IPS-NIHi7 (cell line): ENCODE results near the gene GPX6.
"Not testable (repeated sequence)": the region's sequence is repeated elsewhere in the genome, so short reads cannot be mapped to it uniquely, and the experiment has no call there.

Experiments
- DNase-seq: peaks from one replicate; pipeline ENCODE4 v3.0.0; 2012; ENCODE audit warnings: mixed read lengths; ENCODE audit errors: extremely low spot score

Gene GPX6, protein sequence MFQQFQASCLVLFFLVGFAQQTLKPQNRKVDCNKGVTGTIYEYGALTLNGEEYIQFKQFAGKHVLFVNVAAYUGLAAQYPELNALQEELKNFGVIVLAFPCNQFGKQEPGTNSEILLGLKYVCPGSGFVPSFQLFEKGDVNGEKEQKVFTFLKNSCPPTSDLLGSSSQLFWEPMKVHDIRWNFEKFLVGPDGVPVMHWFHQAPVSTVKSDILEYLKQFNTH

DNA sequence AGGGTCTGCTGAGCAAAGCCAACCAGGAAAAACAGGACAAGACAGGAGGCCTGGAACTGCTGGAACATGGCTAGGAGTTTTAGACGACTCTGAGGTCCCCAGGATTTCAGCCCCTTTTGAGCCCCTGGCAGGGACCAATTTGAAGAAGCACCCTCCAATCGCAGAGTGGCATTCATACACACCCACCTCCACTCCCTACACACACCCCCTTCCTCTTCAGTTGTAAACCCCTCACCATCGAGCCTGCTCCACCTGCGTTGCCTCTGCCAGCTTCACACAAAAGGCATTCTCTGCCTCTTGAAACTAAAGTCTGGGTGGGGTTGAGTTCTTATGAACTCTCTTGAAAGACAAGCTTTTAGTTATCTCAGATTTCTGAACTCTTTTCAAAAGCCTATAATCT lies at the start of gene GPX6:
GPX6 (minus strand) TSS at position 118 of the 400 bp plus-strand sequence; CDS start at position 68, 50 bp downstream.
- DNase-seq, result no peak

DNA sequence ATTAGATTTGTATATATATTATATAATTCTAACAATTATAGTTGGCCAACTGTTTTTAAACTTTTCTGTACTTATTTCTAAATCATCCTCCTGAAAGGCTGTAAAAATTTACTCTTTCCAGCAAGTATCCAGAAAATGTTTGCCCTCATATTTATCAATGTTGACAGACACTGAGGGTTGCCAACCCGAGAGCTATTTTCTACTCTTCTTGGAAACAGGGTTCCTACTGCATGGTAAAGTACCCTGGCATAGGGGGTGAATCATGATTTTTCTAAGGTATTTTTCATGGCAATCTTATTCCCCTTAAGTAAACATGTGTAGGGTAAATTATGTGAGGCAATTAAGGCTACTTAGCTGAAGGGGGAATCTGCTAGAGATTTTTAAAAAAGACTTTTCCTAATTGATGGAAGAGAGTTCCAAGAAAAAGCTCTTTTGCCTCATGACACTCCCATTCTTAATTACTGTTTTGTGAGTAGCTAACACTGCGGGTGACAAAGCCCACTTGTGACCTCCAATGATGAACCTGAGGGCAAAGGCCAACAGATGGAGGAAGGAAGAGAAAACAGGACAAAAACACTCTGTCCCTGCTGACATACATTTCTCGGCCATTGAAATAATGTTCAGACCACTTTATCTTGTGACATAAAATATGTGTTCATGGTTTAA lies 48.0 kb upstream of the GPX6 start:
- DNase-seq, result no peak

DNA sequence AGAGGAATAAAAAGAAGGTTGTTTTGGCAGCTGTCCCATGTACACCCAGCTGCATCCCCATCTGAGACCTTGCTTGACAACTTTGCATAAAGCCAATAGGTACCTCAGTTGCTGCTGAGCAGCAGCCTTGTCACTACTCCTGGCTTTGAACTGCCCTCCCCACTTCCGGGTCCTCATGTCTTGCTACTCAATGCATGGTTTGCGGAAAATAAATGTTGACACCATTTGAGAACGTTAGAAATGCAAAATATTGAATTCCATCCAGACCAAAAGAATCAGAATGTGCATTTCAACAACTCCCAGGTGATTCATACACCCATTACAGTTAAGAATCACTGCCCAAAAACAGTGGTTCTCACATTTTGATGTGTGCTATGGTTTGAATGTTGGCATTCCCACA lies 43.0 kb upstream of the GPX6 start:
- DNase-seq, result no peak

DNA sequence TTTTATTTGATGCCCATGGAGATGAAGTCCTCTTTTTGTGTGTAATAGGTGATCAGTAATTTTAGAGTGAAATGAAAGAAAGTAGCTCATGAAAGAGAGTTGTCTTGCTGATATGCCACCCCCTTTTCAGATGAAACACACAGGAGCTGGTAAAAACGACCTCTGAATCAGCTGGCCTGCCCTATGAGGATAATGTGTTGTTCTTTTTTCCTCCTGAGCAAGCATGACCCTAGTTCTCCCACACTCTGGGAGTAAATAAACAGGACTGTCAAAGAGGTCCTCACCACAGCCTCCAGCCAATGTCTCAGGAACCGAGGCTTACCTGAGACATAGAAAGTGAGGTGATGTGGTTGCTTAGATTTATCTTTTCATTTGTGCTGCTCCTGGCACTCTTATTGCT lies 39.5 kb upstream of the GPX6 start:
- no peak for DNase-seq

DNA sequence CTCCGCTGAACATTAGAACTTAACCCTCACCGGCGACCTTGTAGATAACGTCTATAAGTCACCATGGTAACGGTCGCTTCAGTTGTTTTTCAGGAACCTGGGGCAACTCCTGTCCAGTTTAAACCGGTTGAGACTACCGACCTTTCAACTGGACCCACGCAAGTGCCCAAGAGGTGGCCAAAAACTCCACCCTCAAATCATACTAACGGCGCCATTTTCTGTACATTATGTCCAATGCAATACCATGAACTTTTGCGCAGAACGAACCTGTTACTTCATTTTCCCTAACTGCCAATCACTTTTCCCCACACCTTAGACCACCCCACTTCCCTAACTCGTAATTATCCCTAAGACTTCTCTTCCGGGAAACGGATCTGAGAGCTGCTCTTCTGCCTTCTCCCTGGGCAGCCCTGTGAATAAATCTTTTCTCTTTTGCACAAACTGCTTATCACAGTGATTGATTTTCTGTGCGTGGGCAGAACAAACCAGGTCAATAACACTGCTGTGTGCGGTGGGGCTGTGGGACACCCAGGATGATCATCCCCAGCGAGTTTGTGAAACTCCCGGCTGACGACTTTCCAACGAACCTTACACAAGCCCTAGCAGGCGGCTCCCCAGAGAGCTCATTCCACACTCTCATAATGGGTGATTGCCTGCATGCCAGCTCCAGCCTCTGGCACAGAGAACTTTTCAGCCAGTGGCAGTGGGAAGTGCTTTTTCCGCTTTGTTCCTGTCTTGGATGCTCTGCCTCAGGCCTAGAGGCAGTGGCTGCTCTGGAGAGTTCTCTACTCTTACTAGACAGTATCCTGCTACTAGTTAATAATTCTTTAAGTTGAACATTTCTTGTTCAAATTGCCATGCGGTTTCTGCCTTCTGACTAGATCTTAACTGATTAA lies 38.6 kb upstream of the GPX6 start:
- DNase-seq, result no peak

DNA sequence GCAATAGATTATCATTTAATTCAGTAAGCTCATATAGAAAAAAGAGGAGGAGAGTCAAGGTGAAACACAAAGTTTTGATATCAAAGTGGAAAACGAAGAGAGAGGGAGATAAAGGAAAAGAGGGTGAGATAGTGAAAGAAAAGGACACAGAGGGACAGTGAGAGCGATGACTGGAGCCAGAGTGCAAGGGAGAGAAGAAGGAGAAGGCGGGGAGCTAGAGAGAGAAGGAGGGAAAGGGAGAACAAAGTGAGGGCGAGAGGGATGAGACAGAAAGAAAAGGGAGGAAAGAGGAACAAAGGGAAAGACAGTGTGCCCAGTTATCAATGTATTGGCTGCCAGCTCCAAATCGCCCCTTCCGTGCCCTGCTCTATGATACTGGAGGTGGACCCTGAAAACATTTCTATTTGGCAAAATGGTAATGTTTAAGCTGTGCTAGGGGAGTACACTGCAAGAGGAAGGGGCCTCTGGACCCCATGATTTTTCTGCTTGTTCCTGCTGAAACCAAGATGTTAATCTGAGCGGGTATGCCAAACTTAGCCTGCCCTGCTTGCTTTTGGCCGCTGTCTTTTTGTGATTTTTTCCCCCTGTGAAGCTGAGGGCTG lies 37.9 kb upstream of the GPX6 start:
- DNase-seq, result no peak

DNA sequence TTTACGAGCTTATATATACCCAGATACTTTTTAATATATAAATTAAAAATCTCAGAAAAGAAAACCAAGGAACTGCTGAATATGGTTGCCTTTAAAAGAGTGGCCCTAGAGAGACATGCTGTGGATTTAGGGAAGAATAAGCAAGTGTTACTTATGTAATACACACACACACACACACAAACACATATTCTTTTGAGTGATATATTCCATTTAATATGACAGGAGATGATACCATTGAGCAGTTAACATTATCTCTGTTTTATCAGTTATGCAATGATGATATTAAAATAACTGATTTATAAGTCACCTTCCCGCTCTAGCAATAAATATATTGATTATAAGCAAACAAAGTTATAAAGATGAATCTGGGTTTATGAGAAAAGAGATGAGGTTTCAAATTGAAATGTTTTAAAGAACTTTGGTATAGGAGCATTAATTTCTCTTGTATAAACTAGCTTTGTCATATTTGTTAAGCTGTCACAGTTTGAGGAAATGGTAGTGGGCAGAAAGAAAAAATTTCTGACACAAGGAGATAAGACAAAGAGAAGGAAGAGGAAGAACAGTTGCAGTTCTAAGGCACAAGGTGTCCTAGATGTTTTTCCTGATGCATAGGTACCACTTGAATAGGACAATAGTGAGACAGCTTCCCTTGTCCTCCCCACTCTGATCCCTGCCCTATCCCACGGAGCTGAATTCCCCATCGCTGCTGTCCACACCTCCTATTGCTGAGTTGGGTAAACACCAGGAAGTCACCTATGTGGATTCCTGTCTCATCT lies 36.5 kb upstream of the GPX6 start:
- DNase-seq, result no peak

DNA sequence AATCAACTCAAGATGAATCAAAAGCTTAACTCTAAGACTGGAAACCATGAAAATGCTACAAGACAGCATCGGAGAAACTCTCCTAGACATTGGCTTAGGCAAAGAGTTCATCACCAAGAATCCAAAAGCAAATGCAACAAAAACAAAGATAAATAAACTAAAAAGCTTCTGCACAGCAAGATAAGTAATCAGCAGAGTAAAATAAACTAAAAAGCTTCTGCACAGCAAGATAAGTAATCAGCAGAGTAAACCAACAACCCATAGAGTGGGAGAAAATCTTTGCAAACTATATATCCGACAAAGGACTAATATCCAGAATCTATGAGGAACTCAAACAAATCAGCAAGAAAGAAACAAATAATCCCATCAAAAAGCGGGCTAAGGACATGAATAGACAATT lies 31.4 kb upstream of the GPX6 start:
- DNase-seq, result not testable (repeated sequence)

DNA sequence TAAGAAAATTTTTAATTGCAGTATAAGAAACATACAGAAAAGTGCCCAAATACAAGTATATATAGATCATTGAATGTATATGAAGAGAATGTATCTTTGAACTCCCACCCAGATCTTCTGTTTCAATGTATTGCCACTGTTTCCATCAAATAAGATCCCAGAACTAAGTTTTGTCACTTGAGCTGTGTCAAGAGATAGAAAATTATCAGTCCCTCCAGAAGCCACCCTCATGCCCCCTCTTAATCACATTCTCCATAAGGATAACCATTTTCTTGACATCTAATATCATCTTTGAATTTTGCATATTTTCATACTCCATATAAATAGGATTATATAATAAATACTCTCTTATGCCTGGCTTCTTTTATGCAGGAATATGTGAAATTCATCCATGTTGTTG lies 30.4 kb upstream of the GPX6 start:
- no peak for DNase-seq

DNA sequence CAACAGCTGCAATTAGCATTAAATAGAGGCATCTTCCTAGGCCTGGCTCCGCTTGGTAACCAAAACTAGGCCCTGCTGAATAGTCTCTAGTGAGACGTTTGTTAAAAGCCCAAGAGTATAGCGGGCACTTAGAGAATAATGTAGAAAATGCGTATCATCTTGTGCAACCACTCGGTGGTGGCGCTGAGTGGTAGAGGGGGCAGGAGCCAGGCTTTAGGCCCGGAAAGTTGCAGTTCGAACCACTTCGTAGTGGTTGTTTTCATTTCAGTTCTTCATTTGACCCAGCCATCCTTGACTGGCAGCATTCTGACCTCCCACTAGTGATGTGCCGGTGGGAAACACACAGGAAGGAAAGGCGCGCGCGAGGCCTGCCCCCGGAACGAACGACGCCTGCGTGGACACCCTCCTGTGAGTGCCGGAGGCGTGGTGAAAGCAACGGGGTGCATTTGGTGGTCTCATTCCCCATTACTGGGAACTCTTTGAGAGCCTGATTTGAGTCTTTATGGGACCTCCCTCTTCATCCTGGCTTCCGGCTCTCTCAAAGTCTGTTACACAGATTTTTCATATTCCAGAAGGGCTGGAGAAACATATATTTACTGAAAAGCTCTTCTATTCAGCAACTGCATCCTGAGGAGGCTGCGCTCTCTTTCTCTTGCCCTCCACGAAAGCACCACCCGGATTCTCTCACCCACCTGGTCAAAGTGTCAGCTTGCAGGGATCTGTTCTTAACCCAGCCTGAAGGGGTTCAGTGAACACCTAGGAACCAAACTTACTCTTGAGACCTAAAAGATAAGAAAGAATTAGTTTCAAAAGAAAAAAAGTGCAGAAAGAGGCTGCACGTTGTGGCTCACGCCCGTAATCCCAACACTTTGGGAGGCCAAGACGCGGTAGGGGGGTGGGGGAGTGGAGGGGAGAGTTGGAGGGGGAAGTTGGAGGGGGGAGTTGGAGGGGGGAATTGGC lies 28.3 kb upstream of the GPX6 start:
- DNase-seq, result peak; percentile 28

DNA sequence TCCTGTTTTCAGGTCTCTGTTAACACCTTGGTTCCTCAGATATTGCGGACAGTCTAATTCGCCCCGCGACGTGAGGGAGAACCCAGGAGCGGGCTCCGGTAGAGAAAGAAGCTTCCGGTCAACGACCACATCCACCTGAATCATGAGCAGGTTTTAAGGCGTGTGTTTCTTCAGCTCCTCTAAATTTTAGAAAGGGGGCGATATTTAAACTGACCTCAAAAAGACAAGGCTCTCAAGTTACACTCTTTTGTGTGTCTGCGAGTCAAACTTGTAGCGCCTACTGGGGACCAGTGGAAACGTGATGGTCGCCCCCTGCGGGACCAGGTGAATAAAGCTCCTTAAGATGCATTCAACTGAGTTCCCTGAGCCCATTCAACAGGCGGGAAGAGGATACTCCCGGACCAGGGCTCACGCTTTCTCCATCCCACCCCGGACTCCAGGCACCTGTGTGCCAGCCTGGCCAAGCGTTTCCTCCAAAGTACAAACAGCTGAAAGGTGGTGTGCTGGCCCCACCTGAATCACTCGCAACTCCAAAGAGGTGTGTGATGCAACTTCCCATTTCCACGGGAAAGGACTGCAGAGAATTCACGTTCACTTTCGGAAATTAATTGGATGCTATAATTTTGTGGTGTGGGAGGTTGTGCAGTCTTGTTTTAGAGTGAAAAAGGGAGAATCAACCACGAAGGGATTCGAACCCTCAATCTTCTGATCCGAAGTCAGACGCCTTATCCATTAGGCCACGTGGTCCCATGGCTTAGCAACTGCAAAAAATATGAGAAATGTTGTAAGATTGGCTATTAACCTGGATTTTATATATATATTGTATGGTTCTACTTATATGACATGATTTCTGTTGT lies 27.1 kb upstream of the GPX6 start:
- peak; percentile 80 for DNase-seq

DNA sequence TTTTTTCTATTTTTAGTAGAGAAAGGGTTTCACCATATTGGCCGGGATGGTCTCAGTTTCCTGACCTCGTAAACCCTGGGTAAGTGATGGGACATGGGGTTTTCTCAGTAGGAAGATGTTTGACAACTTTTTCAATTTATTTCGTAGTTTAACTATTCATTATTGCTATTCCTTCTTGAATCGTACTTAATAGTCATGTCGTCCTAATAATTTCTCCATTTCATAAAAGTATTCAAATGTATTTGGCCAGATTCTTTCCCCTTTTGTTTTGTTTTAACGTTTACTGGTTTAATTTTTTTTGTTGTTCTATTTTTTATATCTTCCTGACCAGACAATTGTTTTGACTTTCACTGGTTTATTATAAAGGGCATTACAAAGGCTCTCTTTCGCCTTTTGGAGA lies 26.4 kb upstream of the GPX6 start:
- DNase-seq, result no peak

DNA sequence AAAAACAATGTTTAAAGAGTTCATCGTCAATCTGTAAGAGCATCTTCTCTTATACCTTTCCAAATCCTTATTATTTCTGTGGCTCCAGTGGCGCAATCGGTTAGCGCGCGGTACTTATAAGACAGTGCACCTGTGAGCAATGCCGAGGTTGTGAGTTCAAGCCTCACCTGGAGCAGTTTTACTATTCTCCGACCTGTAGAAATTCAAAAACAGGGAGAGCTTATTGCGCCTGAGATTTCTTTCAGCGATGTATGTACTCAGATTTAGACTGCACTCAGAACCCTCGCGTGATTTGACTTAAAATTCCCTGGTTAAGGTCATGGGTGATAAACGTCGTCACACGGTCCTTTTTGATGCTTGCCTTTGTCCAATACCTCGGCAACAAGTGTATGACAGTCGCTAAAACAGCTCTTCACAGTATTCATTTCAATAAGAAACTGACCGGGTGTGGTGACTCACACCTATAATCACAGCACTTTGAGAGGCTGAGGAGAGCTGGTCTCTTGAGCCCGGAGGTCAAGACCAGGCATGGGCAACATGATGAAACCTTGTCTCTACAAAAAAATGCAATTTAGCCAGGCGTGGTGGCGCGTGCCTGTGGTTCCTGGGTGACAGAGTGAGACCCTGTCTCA lies 22.0 kb upstream of the GPX6 start:
- peak; percentile 51 for DNase-seq

DNA sequence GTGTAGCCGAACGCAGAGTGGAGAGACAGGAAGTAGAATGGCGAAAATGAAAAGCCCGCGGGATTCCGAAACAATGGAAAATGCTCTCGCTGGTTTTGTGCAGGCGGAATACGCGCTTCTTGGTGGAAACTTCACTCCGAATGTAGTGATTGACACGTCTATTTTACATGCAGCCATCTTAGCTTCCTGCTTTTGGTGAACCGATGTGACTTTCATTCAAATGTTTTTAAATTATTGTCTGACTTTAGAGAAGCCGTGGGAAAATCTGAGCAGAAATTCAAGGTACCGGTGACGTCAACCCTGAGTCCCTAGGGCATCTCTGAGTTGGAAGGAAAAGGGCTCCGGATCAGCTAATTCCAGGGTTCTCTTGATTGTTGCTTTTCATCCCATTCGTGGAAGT lies 21.5 kb upstream of the GPX6 start:
- peak; percentile 28 for DNase-seq

DNA sequence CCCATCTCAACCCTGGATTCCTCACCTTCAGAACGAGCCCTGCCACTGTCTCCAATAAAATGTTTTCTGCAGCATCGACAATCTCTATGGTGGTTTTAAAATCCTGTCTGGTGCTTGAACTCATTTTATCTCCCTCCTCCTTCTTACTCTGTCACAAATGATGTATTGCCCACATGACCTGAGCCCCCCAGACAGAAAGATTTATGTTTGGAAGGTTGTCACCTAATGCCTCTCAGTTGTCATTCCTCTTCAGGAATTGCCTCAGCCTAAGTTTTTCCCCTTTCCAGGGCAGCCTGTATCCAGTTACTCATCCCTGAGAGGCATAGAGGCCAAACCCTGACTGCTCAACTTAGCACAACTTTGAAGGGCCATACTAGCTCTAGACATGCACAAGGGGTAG lies 19.3 kb upstream of the GPX6 start:
- no peak for DNase-seq

DNA sequence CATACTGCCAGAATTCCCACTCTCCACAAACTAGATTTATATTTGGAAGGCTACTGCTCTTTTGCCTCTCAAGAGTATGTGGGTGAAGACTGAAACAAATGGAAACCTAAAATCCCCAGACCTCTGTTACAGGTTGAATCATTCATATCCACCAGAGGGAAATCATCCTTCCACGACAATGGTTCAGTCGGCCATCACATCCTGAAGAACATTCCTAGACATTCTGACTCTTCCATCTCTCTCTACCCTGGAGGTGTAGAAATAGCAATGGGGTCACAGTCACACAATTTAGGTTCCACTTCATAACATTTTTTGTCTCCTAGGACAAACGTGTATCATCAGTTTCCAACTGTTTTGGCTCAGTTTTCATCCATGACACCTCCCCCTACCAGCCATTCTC lies 18.7 kb upstream of the GPX6 start:
- DNase-seq, result no peak

DNA sequence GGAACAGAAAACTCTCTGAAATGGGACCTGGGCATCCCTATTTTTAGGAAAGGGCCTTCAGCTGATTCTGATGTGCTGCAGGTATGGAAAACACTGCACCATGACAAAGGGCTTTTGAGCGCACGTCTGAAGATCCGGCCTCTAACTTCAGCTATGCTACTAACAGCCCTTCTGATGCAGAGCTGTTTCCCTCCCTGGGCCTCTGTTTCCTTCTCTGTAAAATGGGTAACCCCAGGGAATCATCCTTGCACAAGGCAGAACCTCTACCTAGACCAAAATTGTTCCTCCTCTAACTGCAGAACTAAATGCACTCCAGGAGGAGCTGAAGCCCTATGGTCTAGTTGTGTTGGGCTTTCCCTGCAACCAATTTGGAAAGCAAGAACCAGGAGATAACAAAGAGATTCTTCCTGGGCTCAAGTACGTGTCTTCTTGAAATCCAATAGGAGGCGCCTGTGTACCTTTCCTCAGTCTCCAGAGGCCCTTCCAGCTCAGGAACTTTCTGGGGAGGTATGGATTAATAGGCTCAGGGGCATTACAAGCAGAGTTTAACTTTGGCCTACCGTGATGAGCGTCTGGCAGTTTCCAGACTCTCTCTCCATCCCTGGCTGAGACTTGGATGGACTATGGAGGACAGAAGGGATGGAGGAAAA lies 16.0 kb upstream of the GPX6 start:
- peak; percentile 71 for DNase-seq

DNA sequence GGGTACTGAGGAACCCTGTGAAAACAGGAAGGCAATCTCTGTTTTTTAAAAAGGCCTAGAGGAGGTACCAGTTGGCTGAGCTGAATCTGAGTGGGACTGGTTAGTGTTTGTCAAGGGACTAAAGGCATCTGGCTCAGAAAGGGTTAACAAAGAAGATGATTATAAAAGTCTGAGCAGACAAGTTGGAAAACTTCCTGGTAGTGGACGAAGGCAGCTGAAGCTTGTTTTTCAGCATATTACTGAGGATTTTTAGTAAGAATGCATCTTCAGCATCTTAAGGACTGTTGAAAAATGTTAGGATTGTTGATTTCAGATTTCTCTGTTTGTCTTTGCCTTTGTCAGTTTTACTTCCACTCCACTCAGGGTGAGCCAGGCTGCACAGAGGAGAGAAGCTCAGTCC lies 15.2 kb upstream of the GPX6 start:
- DNase-seq, result no peak
